Esophagus squamous epithelium (tissue), 5 donors: ENCODE results near the gene PCCA. TPM values are rescaled to one million over a fixed set of nuclear protein-coding genes. Genes with fewer than 3 reads are reported as not detected.

Experiments
- DNase-seq: peaks from one replicate; lab custom pipeline; 2025; lab: John Stamatoyannopoulos, UW
- H3K27ac ChIP-seq, 4 donors: fragments of 200-600 bp; sonication (generic); one replicate each; pipeline ENCODE4 v1.5.1; 2016 to 2019; ENCODE audit warnings: mild to moderate bottlenecking in 1 of 4
- H3K27me3 ChIP-seq, 4 donors: fragments of 200-600 bp; sonication (generic); 1 replicate in 3 of 4; 2 replicates in 1 of 4; pipeline versions ENCODE4 v1.5.1 to v1.6.0; 2017 to 2021; ENCODE audit warnings: antibody characterized with exemption in 1 of 4
- H3K36me3 ChIP-seq, 3 donors: fragments of 200-600 bp; sonication (generic); one replicate each; pipeline ENCODE4 v1.5.1; 2016 to 2019
- H3K4me1 ChIP-seq, 3 donors: fragments of 200-600 bp; sonication (generic); one replicate each; pipeline ENCODE4 v1.5.1; 2017 to 2019
- H3K4me3 ChIP-seq, 4 donors: fragments of 200-600 bp; sonication (generic); 1 replicate in 3 of 4; 2 replicates in 1 of 4; pipeline ENCODE4 v1.5.1; 2016 to 2019; ENCODE audit warnings: mild to moderate bottlenecking in 2 of 4, moderate library complexity in 1 of 4
- H3K9me3 ChIP-seq, 3 donors: fragments of 200-600 bp; sonication (generic); one replicate each; pipeline ENCODE4 v1.5.1; 2016 to 2019
- POLR2A ChIP-seq, 4 donors: fragments of 450-650 bp; IDR thresholded peaks; one replicate each; pipeline ENCODE4 v1.6.1; 2017; ENCODE audit warnings: antibody characterized with exemption in 4 of 4, mild to moderate bottlenecking in 4 of 4, moderate library complexity in 3 of 4
- WGBS, 2 donors: methylation state at CpG; one replicate each; pipeline ENCODE4 v1.1.5; 2018; 5-methylcytosine and 5-hydroxymethylcytosine counted together
- intact Hi-C: fragments of 100-400 bp; cut with DNase I; formaldehyde crosslinking; loops from one replicate; pipeline ENCODE4 v1.15.0; 2022
- total RNA-seq, 4 donors: library from RNA; depleted of rRNA; stranded (reverse); fragments of >200 nt; gene quantifications; one replicate each; pipeline ENCODE4 v1.1.0, GENCODE V29; 2016
- TF ChIP-seq, protein P1 (sequence below), 6 experiments: fragments of 450-650 bp in 4 of 6; fragments of 200-600 bp in 2 of 6; sonication (generic) in 2 of 6; IDR thresholded peaks; one replicate each; pipeline ENCODE4 v1.5.1; 2016 to 2019; ENCODE audit warnings: antibody characterized with exemption in 6 of 6, mild to moderate bottlenecking in 4 of 6, moderate library complexity in 4 of 6
- donor health status: DM: yes; HTN: yes; CAD: no.

PCCA gene
- total RNA-seq, 4 donors from 2014 or later: 21.5 to 46.5 (median 30.2) TPM

DNA sequence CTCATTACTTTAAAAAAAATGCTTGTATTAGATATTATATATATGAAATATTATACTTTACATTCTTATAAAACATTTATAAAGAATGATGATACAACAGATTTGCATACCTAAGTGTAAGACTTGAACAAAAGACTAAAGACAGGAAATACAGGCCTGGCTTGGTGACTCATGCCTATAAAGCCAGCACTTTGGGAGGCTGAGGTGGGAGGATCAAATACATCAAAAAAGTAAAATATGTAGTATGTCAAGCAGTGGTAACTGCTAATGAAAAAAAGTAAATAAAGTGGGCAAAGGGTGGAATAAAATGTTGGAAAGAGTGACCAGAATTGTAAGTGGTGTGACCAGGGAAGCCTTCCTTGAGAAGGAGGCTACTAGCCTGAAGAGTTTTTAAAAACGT lies 366.0 kb downstream of the PCCA start:
- Histone ChIP-seq H3K36me3 (peaks cover 0 to 12% (median 0%) of the 10 kb centered on the region in 3 donors), H3K4me1 (no peaks in the 10 kb centered on the region), H3K27me3 (no peaks in the 10 kb centered on the region), H3K27ac (no peak overlapping the region), H3K9me3 (peaks cover 0 to 7% (median 0%) of the 10 kb centered on the region in 3 donors), H3K4me3 (no peak overlapping the region)
- DNase-seq: no peak
- 93 to 100% methylated on average over 1 of the region's 1 CpG for WGBS, 2 donors
- intact Hi-C loops: no loop called here
- TF ChIP-seq POLR2A (IDR thresholded peaks at IDR 0.05): no peak
- TF ChIP-seq, protein P1, sequence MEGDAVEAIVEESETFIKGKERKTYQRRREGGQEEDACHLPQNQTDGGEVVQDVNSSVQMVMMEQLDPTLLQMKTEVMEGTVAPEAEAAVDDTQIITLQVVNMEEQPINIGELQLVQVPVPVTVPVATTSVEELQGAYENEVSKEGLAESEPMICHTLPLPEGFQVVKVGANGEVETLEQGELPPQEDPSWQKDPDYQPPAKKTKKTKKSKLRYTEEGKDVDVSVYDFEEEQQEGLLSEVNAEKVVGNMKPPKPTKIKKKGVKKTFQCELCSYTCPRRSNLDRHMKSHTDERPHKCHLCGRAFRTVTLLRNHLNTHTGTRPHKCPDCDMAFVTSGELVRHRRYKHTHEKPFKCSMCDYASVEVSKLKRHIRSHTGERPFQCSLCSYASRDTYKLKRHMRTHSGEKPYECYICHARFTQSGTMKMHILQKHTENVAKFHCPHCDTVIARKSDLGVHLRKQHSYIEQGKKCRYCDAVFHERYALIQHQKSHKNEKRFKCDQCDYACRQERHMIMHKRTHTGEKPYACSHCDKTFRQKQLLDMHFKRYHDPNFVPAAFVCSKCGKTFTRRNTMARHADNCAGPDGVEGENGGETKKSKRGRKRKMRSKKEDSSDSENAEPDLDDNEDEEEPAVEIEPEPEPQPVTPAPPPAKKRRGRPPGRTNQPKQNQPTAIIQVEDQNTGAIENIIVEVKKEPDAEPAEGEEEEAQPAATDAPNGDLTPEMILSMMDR (IDR thresholded peaks at IDR 0.05): no peak

DNA sequence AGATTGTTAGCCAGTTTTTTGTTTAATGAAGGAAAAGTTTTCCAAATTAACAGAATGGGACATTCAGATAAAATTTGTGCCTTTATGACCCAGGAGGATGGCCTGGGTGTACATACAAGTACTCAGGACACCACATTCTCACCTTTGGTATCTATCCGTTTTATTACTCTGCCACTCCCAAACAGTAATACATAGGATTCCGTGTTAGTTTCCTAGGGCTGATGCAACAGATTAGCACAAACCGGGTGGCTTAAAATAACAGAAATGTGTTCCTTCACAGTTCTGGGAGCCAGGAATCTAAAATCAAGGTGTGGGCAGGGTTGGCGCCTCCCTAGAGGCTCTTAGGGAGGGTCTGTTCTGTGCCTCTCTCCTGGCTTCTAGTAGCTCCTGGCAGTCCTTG lies 369.8 kb downstream of the PCCA start:
- H3K4me1 ChIP-seq: no peaks in the 10 kb centered on the region
- TF ChIP-seq, protein P1 (IDR thresholded peaks at IDR 0.05): no peak
- TF ChIP-seq POLR2A (IDR thresholded peaks at IDR 0.05): no peak
- H3K36me3 ChIP-seq: peaks cover 0 to 9% (median 0%) of the 10 kb centered on the region in 3 donors
- H3K27me3 ChIP-seq: no peaks in the 10 kb centered on the region
- 80 to 90% methylated on average over 4 of the region's 4 CpGs for WGBS, 2 donors
- no peak overlapping the region for H3K27ac ChIP-seq
- intact Hi-C loops: no loop called here
- peaks cover 0 to 8% (median 0%) of the 10 kb centered on the region in 3 donors for H3K9me3 ChIP-seq
- no peak for DNase-seq
- no peak overlapping the region for H3K4me3 ChIP-seq

DNA sequence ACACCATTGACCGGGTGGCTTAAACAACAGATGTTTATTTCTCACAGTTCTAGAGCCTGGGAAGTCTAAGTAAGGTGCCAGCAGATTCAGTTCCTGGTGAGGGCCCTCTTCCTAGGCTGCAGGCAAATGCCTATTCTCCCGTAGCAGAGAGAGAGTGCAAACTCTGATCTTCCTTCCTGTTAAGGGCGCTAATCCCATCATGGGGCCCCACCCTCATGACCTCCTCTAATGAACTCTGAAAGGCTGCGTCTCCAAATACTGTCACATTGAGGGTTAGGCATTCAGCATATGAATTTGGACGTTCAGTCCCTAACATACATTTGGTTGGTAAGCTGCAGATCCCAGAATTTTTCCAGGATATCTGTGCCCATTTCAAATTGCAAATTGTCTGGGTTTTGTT lies 370.9 kb downstream of the PCCA start:
- TF ChIP-seq POLR2A (IDR thresholded peaks at IDR 0.05): no peak
- TF ChIP-seq, protein P1 (IDR thresholded peaks at IDR 0.05): no peak
- Histone ChIP-seq H3K9me3 (peaks cover 0 to 8% (median 0%) of the 10 kb centered on the region in 3 donors), H3K27me3 (no peaks in the 10 kb centered on the region), H3K36me3 (peaks cover 0 to 9% (median 0%) of the 10 kb centered on the region in 3 donors), H3K4me1 (no peaks in the 10 kb centered on the region), H3K27ac (no peak overlapping the region), H3K4me3 (no peak overlapping the region)
- 91 to 98% methylated on average over 1 to 4 of the region's 5 CpGs for WGBS, 2 donors
- no peak for DNase-seq
- intact Hi-C loops: no loop called here

DNA sequence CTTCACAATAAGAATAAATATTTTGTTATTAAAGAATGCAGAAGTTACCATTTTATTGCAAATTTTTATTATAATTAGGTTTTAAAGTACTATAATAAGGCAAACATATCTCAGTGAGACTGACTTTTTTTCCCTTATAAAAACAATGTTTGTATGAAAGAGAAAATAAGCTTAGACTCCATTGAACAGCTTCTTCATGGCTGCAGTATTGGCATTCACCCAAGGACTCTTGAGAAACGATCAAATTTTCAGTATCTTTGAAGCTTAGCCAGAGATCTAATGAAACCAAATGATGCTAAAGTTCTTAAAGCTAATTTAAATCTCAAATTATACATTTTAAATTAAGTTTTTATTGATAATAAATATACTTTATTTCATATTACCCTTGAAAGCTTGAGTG lies 371.4 kb downstream of the PCCA start:
- Histone ChIP-seq H3K36me3 (peaks cover 0 to 9% (median 0%) of the 10 kb centered on the region in 3 donors), H3K27ac (no peak overlapping the region), H3K27me3 (no peaks in the 10 kb centered on the region), H3K4me1 (no peaks in the 10 kb centered on the region), H3K4me3 (no peak overlapping the region), H3K9me3 (peaks cover 0 to 8% (median 0%) of the 10 kb centered on the region in 3 donors)
- intact Hi-C loops: no loop called here
- WGBS, 2 donors: 21 to 33% methylated on average over 1 of the region's 1 CpG
- TF ChIP-seq POLR2A (IDR thresholded peaks at IDR 0.05): no peak
- TF ChIP-seq, protein P1 (IDR thresholded peaks at IDR 0.05): no peak
- no peak for DNase-seq

DNA sequence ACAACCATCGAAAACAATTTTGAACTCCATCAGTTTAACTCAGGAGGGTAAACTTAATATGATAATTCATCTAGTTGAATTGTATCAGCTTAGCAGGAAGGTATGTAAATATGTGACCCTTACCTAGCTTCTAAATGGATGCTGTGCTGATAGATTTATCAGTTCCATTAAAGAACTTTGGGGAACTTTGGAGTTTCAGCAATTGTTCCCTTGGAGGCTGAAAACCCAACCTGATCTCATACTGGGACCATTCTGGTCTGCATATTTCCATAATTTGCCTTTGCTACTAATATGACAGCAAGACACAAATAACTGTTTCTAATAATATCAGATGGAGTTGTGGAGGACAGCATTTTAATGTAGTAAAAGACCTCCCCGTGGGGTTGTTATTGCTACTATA lies 371.9 kb downstream of the PCCA start:
- Histone ChIP-seq H3K36me3 (peaks cover 0 to 9% (median 0%) of the 10 kb centered on the region in 3 donors), H3K9me3 (peaks cover 0 to 8% (median 0%) of the 10 kb centered on the region in 3 donors), H3K27me3 (no peaks in the 10 kb centered on the region), H3K4me3 (no peak overlapping the region), H3K27ac (no peak overlapping the region), H3K4me1 (no peaks in the 10 kb centered on the region)
- 75 to 77% methylated on average over 2 of the region's 2 CpGs for WGBS, 2 donors
- intact Hi-C loops: no loop called here
- TF ChIP-seq, protein P1 (IDR thresholded peaks at IDR 0.05): no peak
- no peak for TF ChIP-seq POLR2A (IDR thresholded peaks at IDR 0.05)
- DNase-seq: no peak
